Karpas-422 (cell line): ENCODE measurements around the gene CCDC80. TPM values are rescaled to one million over a fixed set of nuclear protein-coding genes. Genes with fewer than 3 reads are reported as not detected.

Source experiments
- DNase-seq: peaks from one replicate; pipeline ENCODE4 v3.0.0-alpha.2; 2015
- H2AFZ ChIP-seq: fragments of 200-600 bp; sonication (generic); 2 replicates; pipeline ENCODE4 v1.6.1; 2014; ENCODE audit warnings: antibody characterized with exemption, low read length, mixed read lengths
- H3K27ac ChIP-seq: fragments of 200-600 bp; sonication (generic); 2 replicates; pipeline ENCODE4 v1.5.1; 2014; ENCODE audit warnings: mild to moderate bottlenecking, low read length, moderate library complexity
- H3K27me3 ChIP-seq: fragments of 200-600 bp; sonication (generic); 2 replicates; pipeline ENCODE4 v1.6.1; 2014; ENCODE audit warnings: low read length, mixed read lengths
- H3K36me3 ChIP-seq: fragments of 200-600 bp; sonication (generic); 2 replicates; pipeline ENCODE4 v1.6.1; 2014; ENCODE audit warnings: low read length, mixed read lengths; ENCODE audit not compliant: insufficient read depth
- H3K4me1 ChIP-seq: fragments of 200-600 bp; sonication (generic); 2 replicates; pipeline ENCODE4 v1.6.1; 2014; ENCODE audit warnings: mild to moderate bottlenecking, low read length, mixed read lengths
- H3K4me2 ChIP-seq: fragments of 200-600 bp; sonication (generic); 2 replicates; pipeline ENCODE4 v1.6.1; 2014; ENCODE audit warnings: low read length, low read depth, mild to moderate bottlenecking; ENCODE audit not compliant: poor library complexity, severe bottlenecking
- H3K4me3 ChIP-seq: fragments of 200-600 bp; sonication (generic); 2 replicates; pipeline ENCODE4 v1.5.1; 2014; ENCODE audit warnings: mild to moderate bottlenecking, antibody characterized with exemption, low read length, mixed read lengths
- H3K79me2 ChIP-seq: fragments of 200-600 bp; sonication (generic); 2 replicates; pipeline ENCODE4 v1.6.1; 2014; ENCODE audit warnings: mild to moderate bottlenecking, low read length, mixed read lengths
- H3K9ac ChIP-seq: fragments of 200-600 bp; sonication (generic); 2 replicates; pipeline ENCODE4 v1.6.0; 2014; ENCODE audit warnings: low read length
- H3K9me2 ChIP-seq: fragments of 200-600 bp; sonication (generic), shearing (Covaris generic); replicated peaks from 2 replicates; pipeline ENCODE4 v1.6.0; 2014; ENCODE audit warnings: mild to moderate bottlenecking, low read length, moderate library complexity; ENCODE audit not compliant: insufficient read depth
- H3K9me3 ChIP-seq: fragments of 300-700, 200-600 bp; sonication (generic); 2 replicates; pipeline ENCODE4 v1.6.1; 2014; ENCODE audit warnings: low read length, mixed read lengths
- H4K20me1 ChIP-seq: fragments of 200-600 bp; sonication (generic); 2 replicates; pipeline ENCODE4 v1.6.1; 2014; ENCODE audit warnings: mild to moderate bottlenecking, antibody characterized with exemption, low read length, low read depth; ENCODE audit not compliant: insufficient read depth
- total RNA-seq: library from RNA; depleted of rRNA; stranded (reverse); fragments of >200 nt; shearing (Covaris generic); gene quantifications from 2 replicates; pipeline ENCODE4 v1.2.3, GENCODE V29; 2014; ENCODE audit warnings: low replicate concordance

The CCDC80 gene
- total RNA-seq, 1 experiment from 2014 or later = not detected

- Histone ChIP-seq H3K9ac (no peak overlapping the region), H3K4me3 (no peak overlapping the region), H3K27ac (no peak overlapping the region), H3K9me3 (no peaks in the 10 kb centered on the region), H3K4me1 (no peaks in the 10 kb centered on the region), H2AFZ (no peak overlapping the region), H3K36me3 (no peaks in the 10 kb centered on the region), H3K4me2 (no peak overlapping the region), H4K20me1 (no peaks in the 10 kb centered on the region), H3K27me3 (0 out of 2 replicates have a peak, but pooled peaks cover 3% of the 10 kb centered on the region), H3K9me2 (no peaks in the 10 kb centered on the region), H3K79me2 (no peaks in the 10 kb centered on the region)
- DNase-seq = no peak
Observed at GRCh38 chr3:112653881-112654300, 12.9 kb upstream of the CCDC80 start.

GRCh38 chr3:112653209-112653871 is 12.4 kb upstream of the CCDC80 start:
- Histone ChIP-seq H3K4me1 (no peaks in the 10 kb centered on the region), H3K36me3 (no peaks in the 10 kb centered on the region), H3K9me2 (no peaks in the 10 kb centered on the region), H4K20me1 (no peaks in the 10 kb centered on the region), H3K27ac (no peak overlapping the region), H2AFZ (no peak overlapping the region), H3K9me3 (no peaks in the 10 kb centered on the region), H3K27me3 (0 out of 2 replicates have a peak, but pooled peaks cover 3% of the 10 kb centered on the region), H3K9ac (no peak overlapping the region), H3K4me2 (no peak overlapping the region), H3K79me2 (no peaks in the 10 kb centered on the region), H3K4me3 (no peak overlapping the region)
- no peak for DNase-seq

GRCh38 chr3:112651516-112651915 is 10.6 kb upstream of the CCDC80 start:
- H3K36me3 ChIP-seq = no peaks in the 10 kb centered on the region
- H3K79me2 ChIP-seq = no peaks in the 10 kb centered on the region
- H4K20me1 ChIP-seq = no peaks in the 10 kb centered on the region
- H3K27me3 ChIP-seq = 0 out of 2 replicates have a peak, but pooled peaks cover 3% of the 10 kb centered on the region
- no peak overlapping the region for H2AFZ ChIP-seq
- no peaks in the 10 kb centered on the region for H3K4me1 ChIP-seq
- no peak overlapping the region for H3K4me2 ChIP-seq
- DNase-seq = no peak
- H3K9me2 ChIP-seq = no peaks in the 10 kb centered on the region
- no peak overlapping the region for H3K9ac ChIP-seq
- no peak overlapping the region for H3K27ac ChIP-seq
- H3K4me3 ChIP-seq = no peak overlapping the region
- no peaks in the 10 kb centered on the region for H3K9me3 ChIP-seq

GRCh38 chr3:112651071-112651470 is 10.1 kb upstream of the CCDC80 start:
- Histone ChIP-seq H3K79me2 (no peaks in the 10 kb centered on the region), H3K9me2 (no peaks in the 10 kb centered on the region), H4K20me1 (no peaks in the 10 kb centered on the region), H3K27ac (no peak overlapping the region), H2AFZ (no peak overlapping the region), H3K9me3 (no peaks in the 10 kb centered on the region), H3K36me3 (no peaks in the 10 kb centered on the region), H3K9ac (no peak overlapping the region), H3K4me3 (no peak overlapping the region), H3K4me1 (no peaks in the 10 kb centered on the region), H3K4me2 (no peak overlapping the region), H3K27me3 (0 out of 2 replicates have a peak, but pooled peaks cover 3% of the 10 kb centered on the region)
- DNase-seq = no peak

GRCh38 chr3:112650482-112650881 is 9.5 kb upstream of the CCDC80 start:
- H3K36me3 ChIP-seq = no peaks in the 10 kb centered on the region
- H4K20me1 ChIP-seq = no peaks in the 10 kb centered on the region
- no peaks in the 10 kb centered on the region for H3K4me1 ChIP-seq
- H3K27ac ChIP-seq = no peak overlapping the region
- DNase-seq = no peak
- H3K9me2 ChIP-seq = no peaks in the 10 kb centered on the region
- 0 out of 2 replicates have a peak, but pooled peaks cover 3% of the 10 kb centered on the region for H3K27me3 ChIP-seq
- H2AFZ ChIP-seq = no peak overlapping the region
- no peak overlapping the region for H3K4me2 ChIP-seq
- H3K4me3 ChIP-seq = no peak overlapping the region
- H3K9ac ChIP-seq = no peak overlapping the region
- no peaks in the 10 kb centered on the region for H3K9me3 ChIP-seq
- no peaks in the 10 kb centered on the region for H3K79me2 ChIP-seq

- Histone ChIP-seq H3K4me2 (no peak overlapping the region), H3K4me1 (no peaks in the 10 kb centered on the region)
Observed at GRCh38 chr3:112649478-112649735, 8.5 kb upstream of the CCDC80 start.

GRCh38 chr3:112647122-112647521 is 6.2 kb upstream of the CCDC80 start:
- 0 out of 2 replicates have a peak, but pooled peaks cover 3% of the 10 kb centered on the region for H3K27me3 ChIP-seq
- H4K20me1 ChIP-seq = no peaks in the 10 kb centered on the region
- H3K36me3 ChIP-seq = no peaks in the 10 kb centered on the region
- no peak overlapping the region for H3K27ac ChIP-seq
- H3K9me2 ChIP-seq = no peaks in the 10 kb centered on the region
- no peak overlapping the region for H3K9ac ChIP-seq
- peaks cover 12% of the 10 kb centered on the region for H3K4me1 ChIP-seq
- H3K79me2 ChIP-seq = no peaks in the 10 kb centered on the region
- no peak overlapping the region for H2AFZ ChIP-seq
- H3K9me3 ChIP-seq = no peaks in the 10 kb centered on the region
- no peak for DNase-seq
- H3K4me3 ChIP-seq = no peak overlapping the region
- H3K4me2 ChIP-seq = no peak overlapping the region

More at GRCh38 chr3:112649478-112649735, 8.5 kb upstream of the CCDC80 start:
- Histone ChIP-seq H3K79me2 (no peaks in the 10 kb centered on the region), H3K36me3 (no peaks in the 10 kb centered on the region), H3K9me2 (no peaks in the 10 kb centered on the region), H2AFZ (no peak overlapping the region), H3K4me3 (no peak overlapping the region), H3K27ac (no peak overlapping the region), H3K27me3 (0 out of 2 replicates have a peak, but pooled peaks cover 3% of the 10 kb centered on the region), H3K9me3 (no peaks in the 10 kb centered on the region), H3K9ac (no peak overlapping the region), H4K20me1 (no peaks in the 10 kb centered on the region)
- no peak for DNase-seq

GRCh38 chr3:112646623-112647022 is 5.7 kb upstream of the CCDC80 start:
- no peaks in the 10 kb centered on the region for H4K20me1 ChIP-seq
- no peak overlapping the region for H3K9ac ChIP-seq
- 0 out of 2 replicates have a peak, but pooled peaks cover 3% of the 10 kb centered on the region for H3K27me3 ChIP-seq
- peaks cover 12% of the 10 kb centered on the region for H3K4me1 ChIP-seq
- H3K9me3 ChIP-seq = no peaks in the 10 kb centered on the region
- H3K36me3 ChIP-seq = no peaks in the 10 kb centered on the region
- no peak overlapping the region for H3K27ac ChIP-seq
- H3K4me2 ChIP-seq = no peak overlapping the region
- H3K4me3 ChIP-seq = no peak overlapping the region
- H3K79me2 ChIP-seq = no peaks in the 10 kb centered on the region
- no peak for DNase-seq
- no peak overlapping the region for H2AFZ ChIP-seq
- no peaks in the 10 kb centered on the region for H3K9me2 ChIP-seq
